Activated CD8-positive, alpha-beta memory T cell treated with anti-CD3 and anti-CD28 coated beads, Interleukin-2, amount 50 U/mL, for 24 hours (primary cell): Measurements from ENCODE around the gene NHERF1.

Experiments used
- DNase-seq: peaks from one replicate; pipeline ENCODE4 v3.0.0-alpha.2; 2020; ENCODE audit errors: extremely low read depth

NHERF1 gene

DNA sequence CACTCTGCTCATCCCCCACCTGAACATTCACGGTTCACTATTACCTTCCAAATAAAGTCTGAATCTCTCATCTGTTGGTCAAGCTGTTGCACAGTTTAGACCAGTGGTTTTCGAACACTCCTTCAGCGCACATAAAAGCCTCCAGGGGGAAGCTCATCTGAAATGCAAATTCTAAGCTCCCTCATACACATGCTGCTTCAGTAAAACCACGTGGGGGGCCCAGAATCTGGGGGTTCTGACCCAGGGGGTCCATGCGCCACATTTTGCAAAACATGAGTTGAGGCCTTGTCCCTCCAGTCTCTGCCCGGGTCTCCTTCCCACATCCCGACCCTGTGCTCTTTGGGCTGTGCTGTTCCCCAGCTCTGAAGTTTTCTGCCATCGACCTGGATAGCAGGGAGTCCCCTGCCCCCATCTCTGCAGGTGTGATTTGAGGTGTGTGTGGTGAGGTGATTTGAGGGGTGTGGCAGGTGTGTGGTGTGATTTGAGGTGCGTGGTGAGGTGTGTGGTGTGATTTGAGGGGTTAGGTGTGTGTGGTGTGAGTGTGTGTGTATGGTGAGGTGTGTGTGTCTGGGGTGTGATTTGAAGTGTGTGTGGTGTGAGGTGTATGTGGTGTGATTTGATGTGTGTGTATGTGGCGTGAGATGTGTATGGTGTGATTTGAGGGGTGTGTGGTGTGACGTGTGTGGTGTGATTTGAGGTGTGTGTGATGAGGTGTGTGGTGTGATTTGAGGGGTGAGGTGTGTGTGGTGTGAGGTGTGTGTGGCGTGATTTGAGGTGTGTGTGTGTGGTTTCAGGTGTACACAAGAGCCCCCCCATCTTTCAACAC is 16.2 kb upstream of the NHERF1 start:
- no peak for DNase-seq

- DNase-seq: no peak
Measured at GRCh38 chr17:74733365-74734122, 14.9 kb upstream of the NHERF1 start.

GRCh38 chr17:74734256-74734655 is 14.2 kb upstream of the NHERF1 start:
- DNase-seq: no peak

DNA sequence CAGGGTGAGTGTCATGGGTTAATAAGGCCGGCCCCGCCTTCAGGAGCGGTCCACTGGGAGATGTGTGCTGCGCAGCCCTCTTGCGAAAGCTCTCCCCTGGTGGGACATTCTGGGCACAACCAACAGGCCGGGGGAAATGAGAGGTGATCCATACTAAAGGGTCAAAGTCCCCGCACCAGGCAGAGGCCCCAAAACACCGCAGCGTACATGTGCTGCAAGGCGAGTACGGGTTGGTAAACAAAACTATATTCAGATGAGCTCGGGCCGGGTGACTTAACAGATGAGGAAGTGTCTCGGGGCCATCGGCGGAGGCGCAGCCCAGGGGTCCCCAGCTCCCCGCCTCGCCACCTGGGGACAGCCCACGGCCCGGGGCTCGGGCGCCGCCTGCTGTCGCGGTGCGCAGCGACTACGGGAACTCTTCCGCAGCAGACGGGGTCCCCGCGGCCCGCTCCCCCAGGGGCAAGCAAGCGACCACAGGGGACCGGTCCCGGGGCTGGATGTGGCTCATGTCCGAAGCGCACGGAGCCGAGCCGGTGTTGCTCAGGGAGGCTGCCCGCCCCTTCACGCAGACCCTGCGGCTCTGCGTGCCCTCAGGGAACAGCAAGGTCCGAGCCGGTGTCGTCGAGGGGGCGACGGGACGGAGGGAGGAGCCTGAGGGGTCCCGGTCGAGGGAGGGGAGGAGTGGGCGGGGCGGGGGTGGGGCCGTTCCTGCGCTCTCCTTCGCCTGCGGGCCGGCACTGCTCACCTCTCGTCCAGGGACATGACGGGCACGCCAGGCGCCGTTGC is 11.7 kb upstream of the NHERF1 start, which contains the start of gene RAB37:
Gene RAB37 (plus strand): TSS at position 744 of the 786 bp plus-strand sequence. CDS start 17 bp downstream, at position 761.
- DNase-seq: no peak

GRCh38 chr17:74737299-74738050 is 11.0 kb upstream of the NHERF1 start:
- DNase-seq: no peak

GRCh38 chr17:74738051-74738996 is 10.1 kb upstream of the NHERF1 start:
- DNase-seq: no peak

GRCh38 chr17:74739227-74739831 is 9.1 kb upstream of the NHERF1 start:
- no peak for DNase-seq

DNA sequence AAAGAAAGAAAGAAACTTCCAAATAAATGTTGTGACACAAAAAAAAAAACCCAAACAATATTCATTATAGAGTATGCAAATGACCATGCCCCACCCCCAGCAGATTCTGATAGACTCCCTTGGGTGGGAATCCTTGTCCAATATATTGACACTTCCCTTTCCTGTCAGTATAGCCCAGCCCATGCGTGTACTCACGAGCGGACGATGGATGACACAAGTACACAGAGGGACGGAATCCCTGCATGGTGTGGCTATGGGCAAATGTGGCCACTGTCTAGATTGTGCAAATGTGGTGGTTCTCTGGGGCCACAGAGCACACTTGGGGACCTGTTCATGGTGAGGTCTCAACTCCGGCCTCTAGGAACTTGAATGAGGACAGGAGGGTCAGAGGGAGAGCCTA is 8.3 kb upstream of the NHERF1 start:
- no peak for DNase-seq

- no peak for DNase-seq
Measured at GRCh38 chr17:74740641-74741387, 7.6 kb upstream of the NHERF1 start.

GRCh38 chr17:74742153-74742515 is 6.3 kb upstream of the NHERF1 start:
- DNase-seq: no peak

- DNase-seq: no peak
Measured at GRCh38 chr17:74742978-74743545, 5.4 kb upstream of the NHERF1 start.

- DNase-seq: no peak
Measured at GRCh38 chr17:74743755-74744154, 4.7 kb upstream of the NHERF1 start.

DNA sequence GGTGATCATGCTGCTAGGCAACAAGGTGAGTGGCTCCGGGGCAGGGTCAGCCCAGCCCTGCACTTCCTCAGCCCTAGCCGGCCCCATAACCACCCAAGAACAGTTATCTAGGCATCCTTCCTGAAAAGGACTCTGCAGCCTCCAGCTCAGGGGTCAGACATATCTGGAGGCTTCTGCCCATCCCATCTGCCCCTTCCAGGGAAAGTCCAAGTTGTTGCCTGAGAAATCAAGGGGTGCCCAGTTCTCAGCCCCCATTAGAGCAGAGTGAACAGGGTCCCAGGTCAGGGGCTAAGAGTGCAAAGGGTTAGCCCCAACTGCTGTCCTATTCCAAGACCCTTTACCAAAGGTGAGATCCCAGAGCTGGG is 4.1 kb upstream of the NHERF1 start:
- no peak for DNase-seq

- peak; percentile 62 for DNase-seq
Measured at GRCh38 chr17:74744714-74745547, 3.5 kb upstream of the NHERF1 start.

DNA sequence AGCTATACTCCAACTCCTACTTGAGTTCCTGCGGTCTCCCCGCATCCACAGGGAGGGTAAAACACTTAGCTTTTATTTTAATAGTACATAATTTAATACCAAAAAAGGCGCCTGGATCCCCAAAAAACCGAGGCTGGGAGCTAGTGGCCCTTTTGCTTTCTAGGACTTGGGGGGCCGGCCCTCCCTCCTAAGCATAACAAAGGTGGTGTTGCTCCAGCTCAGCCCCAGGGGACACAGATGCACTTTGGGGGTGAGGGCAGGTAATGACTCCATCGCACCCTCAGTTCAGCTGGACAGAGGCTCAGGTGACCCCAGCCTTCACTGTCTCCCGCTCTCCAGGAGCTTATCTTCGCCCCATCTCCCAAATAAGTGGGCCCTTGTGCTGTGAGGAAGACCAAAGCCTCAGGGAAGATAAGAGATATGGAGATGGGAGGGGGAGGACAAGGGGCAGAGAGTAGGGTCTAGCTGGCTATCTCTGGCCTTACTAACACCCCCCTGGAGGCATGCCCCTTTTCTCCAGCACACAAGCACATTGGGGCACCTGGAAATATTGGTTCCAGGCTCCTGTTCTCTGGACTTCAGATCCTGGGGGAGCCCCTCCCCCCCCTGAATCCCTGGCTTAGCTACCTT is 2.8 kb upstream of the NHERF1 start:
- no peak for DNase-seq

DNA sequence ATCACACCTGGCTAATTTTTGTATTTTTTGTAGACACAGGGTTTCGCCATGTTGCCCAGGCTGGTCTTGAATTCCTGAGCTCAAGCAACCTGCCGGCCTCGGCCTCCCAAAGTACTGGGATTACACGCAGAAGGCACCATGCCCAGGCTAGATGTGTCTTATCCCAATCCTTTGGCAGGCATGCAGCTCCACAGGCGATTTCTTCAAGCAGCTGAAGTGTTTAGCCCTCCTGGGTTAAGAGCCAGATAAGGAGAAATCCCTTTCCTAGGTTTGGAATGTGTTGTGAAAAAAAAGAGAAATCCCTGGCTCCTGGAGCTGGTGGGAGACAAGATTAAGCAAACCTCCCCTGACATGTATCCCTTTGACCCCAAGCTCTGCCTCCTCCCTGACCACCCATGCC is 2.1 kb upstream of the NHERF1 start:
- DNase-seq: no peak

GRCh38 chr17:74746922-74747321 is 1.5 kb upstream of the NHERF1 start:
- no peak for DNase-seq

- DNase-seq: no peak
Measured at GRCh38 chr17:74748279-74748528, 224 bp upstream of the NHERF1 start.
